Spleen (tissue), 7 donors: ENCODE measurements around the gene SULT2B1.

Experiments
- POLR2A ChIP-seq, 3 donors: fragments of 450-650 bp; IDR thresholded peaks; one replicate each; pipeline ENCODE4 v1.5.1; 2017; ENCODE audit warnings: antibody characterized with exemption in 3 of 3, mild to moderate bottlenecking in 1 of 3
- TF ChIP-seq, protein P1 (sequence below), 11 experiments: fragments of 200-600 bp in 7 of 11; fragments of 450-650 bp in 4 of 11; sonication (generic) in 4 of 11; IDR thresholded peaks in 8 of 11; conservative IDR thresholded peaks in 3 of 11; 1 replicate in 7 of 11; 2 replicates in 4 of 11; pipeline versions ENCODE4 v1.4.0 to v1.8.0; 2016 to 2021; ENCODE audit warnings: antibody characterized with exemption in 11 of 11, inconsistent platforms in 4 of 11, mild to moderate bottlenecking in 1 of 11
- donor health status: DM: no; HTN: no; CAD: no; lungs with moderate emphysema.
- donor health status: DM: no; HTN: no; CAD: no.
- donor health status: DM: no; HTN: no; CAD: no.

GRCh38 chr19:48642862-48643261 is 90.9 kb downstream of the SULT2B1 start:
- TF ChIP-seq POLR2A (IDR thresholded peaks at IDR 0.05): no peak
- TF ChIP-seq, protein P1, sequence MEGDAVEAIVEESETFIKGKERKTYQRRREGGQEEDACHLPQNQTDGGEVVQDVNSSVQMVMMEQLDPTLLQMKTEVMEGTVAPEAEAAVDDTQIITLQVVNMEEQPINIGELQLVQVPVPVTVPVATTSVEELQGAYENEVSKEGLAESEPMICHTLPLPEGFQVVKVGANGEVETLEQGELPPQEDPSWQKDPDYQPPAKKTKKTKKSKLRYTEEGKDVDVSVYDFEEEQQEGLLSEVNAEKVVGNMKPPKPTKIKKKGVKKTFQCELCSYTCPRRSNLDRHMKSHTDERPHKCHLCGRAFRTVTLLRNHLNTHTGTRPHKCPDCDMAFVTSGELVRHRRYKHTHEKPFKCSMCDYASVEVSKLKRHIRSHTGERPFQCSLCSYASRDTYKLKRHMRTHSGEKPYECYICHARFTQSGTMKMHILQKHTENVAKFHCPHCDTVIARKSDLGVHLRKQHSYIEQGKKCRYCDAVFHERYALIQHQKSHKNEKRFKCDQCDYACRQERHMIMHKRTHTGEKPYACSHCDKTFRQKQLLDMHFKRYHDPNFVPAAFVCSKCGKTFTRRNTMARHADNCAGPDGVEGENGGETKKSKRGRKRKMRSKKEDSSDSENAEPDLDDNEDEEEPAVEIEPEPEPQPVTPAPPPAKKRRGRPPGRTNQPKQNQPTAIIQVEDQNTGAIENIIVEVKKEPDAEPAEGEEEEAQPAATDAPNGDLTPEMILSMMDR (IDR thresholded peaks at IDR 0.05 in 8 of 11, conservative IDR thresholded peaks at IDR 0.05 in 3 of 11): no peak
